ENCODE results near the gene TTPAL. TPM values are rescaled to one million over a fixed set of nuclear protein-coding genes. Genes with fewer than 3 reads are reported as not detected.

Gene TTPAL
- polyA plus RNA-seq, 1 donor, result 4.1 TPM

DNA sequence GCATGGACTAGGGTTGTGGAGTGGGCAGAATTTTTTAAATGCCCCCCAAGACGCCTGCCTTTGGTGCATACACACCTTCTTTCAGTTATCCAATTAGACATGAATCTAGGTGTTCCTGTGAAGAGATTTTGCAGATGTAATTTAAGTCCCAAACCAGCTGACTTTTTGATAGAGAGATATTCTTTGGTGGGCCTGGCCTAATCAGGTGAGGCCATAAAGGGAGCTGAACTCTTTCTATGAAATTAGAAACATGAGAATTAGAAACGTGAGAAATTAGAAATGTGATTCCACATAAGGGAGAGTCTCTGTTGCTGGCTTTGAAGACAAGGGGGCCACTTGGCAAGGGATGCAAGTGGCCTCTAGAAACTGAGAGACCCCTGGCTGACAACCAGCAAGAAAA is 36.4 kb upstream of the TTPAL start:
- DNase-seq (ENCODE audit: low read depth), result no peak

DNA sequence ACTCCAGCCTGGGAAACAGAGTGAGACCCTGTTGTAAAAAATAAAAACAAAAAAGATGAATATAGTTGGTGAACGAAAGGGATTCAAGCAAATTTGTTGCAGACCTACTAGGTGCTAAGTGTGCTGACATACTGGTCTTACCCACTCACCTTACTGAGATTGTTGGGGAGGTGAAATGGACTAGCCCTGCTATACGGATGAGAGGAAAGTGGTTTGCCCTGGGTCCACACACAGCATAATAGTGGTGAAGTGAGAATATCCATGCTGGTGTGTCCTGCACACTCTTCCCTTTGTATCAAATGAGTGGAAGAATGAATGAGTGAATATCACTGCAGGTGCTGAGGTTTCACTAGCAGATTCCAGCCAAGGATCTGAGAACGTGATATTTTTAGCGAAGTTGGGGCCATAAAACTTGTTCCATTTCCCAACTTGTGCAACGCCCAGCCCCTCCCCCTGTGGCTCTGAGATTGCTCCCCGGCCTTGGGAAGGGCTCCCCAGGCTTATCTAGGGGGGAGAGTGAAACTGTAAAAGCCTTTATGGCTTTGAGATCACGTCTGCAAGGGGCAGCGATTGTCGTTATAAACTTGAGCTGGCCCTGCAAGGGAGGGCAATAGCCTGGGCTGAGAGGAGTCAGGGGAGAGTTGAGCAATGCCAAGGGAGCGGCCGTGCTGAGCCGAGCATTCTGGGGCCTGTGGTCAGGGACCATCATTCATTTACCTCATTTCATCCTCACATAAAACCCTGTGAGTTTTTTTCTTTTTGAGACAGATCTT is 33.2 kb upstream of the TTPAL start:
- DNase-seq (ENCODE audit: low read depth), result no peak

DNA sequence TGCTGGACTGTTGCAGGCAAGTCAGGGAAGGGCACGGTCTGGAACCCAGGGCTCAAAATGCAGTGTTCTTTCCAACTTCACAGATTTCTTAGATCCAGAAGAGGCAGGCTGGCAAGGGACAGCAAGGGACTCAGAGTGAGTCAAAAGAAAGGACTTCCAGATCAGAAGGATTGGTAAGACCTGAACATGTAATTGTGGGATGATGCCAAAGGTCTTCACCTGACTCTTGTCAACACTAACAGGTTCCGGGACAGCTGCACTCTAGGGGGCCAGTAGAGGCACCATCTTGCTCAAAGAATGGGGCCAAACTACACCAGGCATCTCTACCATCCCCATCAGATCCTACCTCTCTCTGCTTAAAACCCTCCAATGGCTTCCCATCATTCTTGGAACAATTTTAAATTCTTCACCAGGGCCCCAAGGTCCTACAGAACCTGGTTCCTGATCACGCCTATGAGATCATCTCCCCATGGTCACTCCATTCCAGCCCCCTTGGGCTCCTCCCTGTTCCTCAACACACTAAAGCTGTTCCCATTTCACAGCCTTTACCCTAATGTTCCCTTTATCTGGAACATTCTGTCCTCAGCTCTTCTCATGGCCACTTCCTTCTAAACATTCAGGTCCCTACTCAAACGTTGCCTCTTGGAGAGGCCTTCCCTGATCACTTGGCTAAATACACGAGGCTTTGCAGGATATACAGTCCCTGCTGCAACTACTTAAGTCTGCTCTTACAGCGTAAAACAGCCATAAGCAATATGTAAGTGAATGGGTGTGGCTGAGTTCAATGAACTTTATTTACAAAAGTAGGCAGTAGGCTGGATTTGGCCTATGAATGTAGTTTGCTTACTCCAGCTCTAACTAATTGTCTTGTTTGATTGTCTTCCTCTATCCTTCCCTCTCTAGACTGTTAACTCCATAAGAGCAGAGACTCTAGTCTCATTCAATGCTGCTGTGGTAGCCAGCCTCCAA is 29.6 kb upstream of the TTPAL start:
- no peak for DNase-seq (ENCODE audit: low read depth)

DNA sequence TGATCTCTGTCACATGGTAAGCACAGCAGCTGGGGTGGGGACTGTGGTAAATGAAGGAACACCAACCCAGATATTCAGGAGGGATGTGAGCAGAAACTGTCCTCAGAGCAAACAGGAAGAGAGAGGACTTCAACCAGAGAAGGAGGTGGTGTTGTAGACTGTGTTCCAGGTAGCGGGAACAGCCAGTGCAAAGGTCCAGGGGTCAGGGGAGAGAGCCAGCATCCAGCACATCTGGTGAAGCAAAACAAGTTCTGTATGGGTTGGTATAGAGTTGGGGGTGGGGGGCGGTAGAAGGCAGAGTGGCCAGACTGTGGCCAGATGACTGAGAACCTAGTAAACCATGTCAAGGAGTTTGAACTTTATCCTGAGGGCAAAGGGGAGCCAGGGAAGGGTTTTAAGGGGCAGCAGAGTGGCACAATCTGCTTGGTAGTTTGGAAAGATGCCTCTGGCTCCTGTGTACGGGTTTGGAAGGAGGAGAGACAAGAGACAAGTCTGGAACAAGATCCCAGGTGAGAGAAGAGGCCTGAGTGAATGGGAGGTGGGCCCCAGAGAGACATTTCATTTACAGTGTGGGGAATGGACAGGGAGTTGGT is 27.8 kb upstream of the TTPAL start:
- DNase-seq (ENCODE audit: low read depth), result no peak

DNA sequence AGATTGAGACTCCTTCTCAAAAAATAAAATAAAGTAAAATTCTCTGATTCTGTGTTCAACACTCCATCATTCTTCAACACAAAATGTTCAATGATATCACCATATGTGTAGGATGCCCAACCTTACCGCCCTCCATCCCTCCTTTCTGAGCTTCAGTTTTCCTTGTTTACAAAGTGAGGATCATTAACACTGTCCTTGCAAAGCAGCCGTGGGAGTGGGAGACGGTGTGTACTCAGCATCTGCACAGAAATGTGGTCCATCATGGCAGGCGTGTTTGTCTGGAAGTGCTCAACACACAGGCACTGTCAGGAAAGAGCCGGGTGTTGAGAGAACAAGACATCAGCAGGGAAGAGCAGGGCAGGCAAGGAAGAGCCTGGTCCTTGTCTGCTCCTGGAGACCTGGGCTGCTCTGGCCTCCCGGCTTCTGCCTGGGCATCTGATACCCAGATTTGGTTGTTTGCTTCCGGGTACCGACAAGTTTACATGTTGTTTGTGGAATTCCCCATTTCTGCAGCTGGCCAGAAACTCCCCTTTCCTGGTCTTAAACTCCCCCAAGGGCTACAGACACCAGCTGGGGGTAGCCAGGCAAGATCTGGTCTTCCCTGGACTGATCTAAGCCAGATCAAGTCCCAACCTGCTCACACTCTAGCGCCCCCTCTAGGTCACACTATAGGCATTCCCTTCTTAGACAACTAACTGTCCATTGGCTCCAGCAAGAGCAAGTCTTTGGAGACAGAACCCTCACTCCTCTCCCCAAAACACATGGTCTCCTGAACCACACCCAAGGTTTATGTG is 26.7 kb upstream of the TTPAL start:
- DNase-seq (ENCODE audit: low read depth), result no peak

DNA sequence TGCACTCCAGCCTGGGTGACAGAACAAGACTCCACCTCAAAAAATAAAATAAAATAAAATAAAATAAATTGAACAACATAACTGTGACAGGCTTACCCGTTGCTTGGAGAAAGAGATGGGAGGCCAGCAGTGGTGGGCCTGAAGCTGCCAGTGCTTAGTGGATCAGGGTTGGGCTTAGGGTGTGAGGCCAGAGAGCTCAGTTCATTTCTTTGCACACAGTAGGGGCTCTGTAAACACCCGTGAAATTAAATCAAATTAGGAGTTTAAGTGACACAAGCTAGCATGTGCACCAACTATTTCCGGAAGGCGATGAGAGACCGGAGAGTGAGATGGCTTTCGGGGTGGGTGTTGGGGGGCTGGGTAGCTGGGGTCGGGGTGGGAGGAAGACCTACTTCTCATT is 25.8 kb upstream of the TTPAL start:
- DNase-seq (ENCODE audit: low read depth), result no peak

DNA sequence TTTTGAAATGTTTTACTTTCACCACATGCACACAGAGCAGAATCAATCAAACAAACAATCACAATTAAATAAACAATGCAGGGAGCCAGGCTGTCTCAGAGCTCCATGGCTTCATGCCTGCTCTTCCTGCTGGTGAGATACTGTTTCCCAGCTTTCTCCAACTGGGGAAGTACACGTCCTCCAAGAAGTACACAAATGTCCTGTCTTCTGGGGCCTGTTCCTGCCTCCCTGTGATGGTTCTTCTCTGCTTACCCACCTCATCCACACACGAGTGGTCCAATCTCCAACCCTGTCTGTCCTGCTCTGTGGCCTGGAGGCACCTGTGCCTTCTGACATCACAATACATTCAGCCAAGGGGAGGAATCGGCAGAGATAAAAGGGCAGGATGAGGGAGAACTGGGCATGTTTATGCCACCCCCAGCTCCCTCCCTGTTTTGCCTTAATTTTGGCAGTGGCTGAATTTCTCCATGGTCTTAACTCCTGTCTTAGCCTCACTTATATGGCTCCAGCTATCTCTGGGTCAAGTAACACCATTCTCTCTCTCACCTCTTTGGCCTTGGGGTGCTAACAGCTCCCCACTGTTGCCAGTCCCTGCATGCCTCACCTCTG is 25.3 kb upstream of the TTPAL start:
- no peak for DNase-seq (ENCODE audit: low read depth)

DNA sequence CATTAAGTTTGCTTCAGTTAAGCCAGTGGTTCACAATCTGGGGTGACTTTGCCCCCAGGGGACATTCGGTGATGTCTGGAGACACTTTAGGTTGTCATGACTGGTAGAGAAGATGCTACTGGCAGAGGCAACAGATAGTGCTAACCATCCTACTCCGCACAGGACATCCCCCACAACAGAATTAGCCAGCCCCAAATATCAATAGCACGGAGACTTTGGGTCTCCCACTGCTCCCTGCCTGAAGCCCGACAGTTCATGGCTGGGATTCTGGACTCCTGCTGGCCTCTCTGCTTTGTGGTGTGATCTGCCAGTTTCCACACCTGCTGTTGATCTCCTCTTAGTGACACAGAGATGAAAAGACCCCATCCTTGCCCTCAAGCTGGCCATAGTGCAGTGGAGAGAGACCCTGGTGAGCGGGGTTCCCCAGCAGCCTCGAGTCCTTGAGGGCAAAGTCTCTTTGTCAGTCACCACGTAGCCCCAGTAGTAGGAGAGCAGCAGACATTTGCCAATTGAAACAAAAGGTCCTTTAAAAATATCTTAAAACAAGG is 24.7 kb upstream of the TTPAL start:
- DNase-seq (ENCODE audit: low read depth), result no peak

DNA sequence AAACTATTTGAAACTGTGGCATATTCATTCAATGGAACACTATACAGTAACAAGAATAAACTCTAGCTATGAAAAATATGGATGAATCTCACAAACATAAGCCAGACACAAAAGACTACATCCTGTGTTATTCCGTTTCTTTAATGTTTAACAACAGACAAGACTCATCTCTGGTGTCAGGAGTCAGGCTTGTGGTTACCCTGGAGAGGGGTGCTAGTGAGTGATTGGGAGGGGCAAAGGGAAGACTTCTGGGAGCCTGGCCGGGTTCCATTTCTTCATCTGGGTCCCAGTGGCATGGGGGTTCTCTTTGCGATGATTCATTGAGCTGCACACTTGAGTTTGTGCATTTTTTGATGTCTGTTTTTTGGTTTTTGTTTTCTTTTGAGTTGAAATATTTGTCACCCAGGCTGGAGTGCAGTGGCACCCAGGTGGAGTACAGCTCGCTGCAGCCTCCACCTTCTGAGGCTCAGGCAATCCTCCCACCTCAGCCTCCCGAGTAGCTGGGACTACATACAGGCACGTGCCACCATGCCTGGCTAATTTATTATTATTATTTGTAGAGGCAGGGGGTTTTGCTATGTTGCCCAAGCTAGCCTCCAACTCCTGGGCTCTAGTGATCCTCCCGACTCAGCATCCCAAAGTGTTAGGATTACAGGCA is 21.2 kb upstream of the TTPAL start:
- no peak for DNase-seq (ENCODE audit: low read depth)

DNA sequence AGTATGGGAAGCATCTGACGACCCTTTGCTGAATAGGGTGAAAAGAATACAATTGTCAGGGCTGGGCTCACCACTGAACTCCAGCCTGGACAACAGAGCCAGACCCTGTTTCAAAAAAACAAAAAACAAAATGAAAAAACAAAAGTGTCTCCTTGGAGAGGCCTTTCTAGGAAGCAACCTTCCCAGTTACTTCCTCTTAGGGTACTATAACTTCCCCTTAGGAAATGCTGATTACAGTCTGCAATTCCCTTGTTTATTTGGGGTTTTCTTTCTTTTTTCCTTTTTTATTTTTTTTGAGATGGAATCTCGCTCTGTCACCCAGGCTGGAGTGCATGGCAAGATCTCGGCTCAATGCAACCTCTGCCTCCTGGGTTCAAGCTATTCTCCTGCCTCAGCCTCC is 20.5 kb upstream of the TTPAL start:
- no peak for DNase-seq (ENCODE audit: low read depth)

DNA sequence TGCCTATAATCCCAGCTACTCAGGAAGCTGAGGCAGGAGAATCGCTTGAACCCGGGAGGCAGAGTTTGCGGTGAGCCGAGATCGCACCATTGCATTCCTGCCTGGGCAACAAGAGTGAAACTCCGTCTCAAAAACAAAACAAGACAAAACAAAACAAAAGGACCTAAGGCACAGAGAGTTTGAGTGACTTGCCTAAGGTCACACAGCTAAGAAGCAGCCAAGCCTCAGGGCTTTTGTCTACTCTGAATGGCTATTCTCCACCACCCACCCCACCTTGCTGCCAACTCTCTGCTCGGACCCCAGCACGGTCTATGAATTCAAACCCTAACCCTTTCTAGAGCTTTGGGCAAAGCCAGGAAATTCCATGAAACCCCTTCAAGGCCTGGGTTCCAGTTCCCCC is 19.1 kb upstream of the TTPAL start:
- DNase-seq (ENCODE audit: low read depth), result no peak

DNA sequence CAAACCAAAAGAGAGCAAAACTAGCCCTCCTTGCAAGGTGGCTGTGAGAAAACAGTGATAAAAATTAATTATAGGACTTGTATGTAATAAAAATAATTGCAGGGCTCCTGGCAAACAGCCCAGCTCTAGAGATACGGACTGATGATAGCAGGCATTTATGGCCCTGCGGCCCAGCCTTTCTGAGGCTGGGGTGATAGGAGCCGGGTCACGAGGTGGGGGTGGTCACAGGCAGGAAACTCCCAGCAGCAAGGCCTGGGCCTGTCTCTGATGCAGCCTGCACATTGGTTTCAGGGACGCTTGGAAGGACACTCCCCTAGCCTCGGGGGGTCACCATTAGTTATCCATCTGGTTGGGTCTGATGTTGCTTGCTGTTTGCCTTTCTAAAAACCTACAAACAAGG is 18.7 kb upstream of the TTPAL start:
- DNase-seq (ENCODE audit: low read depth), result no peak

DNA sequence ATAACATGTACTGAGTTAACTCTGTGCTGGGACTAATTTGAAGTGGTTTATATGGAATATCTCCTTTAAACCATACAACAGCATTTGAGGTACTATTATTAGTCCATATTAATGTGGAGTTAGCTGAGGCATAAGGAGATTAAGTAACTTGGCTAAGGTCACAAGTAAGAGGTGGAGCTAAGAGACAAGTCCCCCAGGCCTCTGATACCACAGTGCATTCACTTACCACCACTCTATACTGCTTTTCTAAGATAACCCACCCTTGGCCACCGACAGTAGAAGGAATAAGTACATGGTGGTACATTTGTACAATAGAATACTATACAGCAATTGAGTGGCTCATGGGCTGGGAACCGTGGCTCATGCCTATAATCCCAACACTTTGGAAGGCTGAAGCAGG is 16.4 kb upstream of the TTPAL start:
- no peak for DNase-seq (ENCODE audit: low read depth)

DNA sequence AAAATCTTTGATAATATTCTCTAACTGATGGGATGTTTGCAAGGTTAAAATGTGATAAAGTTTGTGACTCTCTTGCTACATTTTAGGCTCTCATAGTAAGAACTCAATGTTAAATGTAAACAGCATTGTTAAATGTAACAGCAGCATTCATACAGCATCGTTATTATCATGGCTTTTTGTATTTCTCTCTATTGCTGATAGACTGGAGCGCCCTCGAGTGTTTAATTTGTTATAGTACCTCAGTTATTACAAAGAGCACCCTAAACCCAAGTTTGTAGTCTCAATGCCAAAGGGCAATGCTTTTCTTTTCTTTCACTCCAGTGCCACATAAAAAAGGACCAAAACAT is 14.9 kb upstream of the TTPAL start:
- DNase-seq (ENCODE audit: low read depth), result no peak

DNA sequence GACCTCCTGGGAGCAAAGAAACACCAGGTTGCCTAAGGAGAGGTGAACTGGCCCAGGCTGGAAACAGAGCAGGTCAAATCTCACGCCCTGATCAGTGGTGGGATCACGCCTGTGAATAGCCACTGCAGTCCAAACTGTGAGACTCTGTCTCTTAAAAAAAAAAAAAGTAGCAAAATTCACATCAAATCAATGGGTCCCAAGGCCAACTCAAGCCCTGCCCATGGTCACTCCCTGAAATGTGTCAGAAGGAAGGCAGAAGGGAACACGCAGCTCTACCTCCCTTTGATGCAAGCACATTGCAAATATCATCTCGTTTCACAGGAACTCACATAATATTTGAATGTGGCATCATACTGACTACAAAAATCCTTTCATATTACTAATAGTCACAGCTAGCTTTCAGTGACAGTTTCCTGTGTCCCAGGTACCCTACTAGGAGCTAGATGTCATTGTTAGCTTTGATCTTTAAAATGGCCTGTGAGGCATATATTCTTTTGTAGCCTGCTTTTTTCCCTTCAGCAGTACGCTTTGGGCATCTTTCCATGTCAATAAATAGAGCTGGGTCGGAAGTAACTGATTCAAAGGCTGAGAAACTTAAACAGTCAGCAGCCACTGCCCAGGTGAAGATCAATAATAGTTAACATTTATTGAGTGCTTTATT is 14.4 kb upstream of the TTPAL start:
- no peak for DNase-seq (ENCODE audit: low read depth)

DNA sequence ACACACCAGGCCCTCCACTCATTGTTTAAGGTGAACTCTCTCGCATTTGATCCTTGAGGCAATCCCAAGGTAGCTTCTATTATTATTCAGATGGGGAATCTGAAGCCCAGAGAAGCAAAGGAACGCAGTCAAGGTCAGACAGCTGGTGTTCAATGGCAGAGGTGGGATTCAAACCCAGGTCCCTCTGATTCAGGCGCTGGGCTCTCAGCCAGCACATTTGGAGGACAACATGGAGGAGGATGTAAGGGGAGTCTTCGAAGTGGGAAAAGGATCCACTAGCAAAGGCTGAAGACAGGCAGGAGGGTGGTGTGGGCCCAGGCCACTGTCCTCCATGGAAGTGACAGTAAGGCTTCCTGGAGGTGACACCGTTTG is 13.9 kb upstream of the TTPAL start:
- no peak for DNase-seq (ENCODE audit: low read depth)

DNA sequence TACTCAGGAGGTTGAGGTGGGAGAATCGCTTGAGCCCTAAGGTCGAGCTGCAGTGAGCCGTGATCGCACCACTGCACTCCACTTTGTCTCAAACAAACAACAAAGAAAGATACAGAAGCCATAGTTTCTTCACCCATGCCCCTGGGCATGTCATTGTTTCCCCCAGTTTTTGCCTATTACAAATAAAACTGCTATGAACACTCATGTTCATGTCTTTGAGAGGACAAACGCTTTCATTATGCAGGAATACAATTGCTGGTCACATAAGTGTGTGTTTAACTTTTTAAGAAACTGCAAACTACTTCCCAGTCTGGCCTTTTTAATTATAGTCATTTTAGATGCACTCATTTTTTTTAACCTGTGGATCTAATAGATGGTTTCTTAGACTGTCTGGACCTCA is 12.2 kb upstream of the TTPAL start:
- DNase-seq (ENCODE audit: low read depth), result no peak

DNA sequence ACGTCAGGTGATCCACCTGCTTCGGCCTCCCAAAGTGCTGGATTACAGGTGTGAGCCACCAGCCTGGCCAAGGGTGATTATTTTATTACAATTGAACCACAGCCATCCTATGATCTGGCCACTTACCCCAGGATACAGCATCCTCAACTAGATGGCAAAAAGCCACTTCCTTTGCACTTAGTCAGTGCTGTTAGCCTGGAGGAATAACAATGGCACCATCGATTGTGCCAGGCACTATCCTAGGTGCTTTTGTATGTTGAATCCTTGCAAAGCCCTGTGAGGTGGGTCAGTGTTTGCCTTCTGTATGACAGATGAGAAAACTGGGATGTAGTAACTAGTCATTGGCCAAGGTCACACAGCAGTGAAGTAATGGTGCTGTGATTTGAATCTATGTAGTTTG is 11.2 kb upstream of the TTPAL start:
- no peak for DNase-seq (ENCODE audit: low read depth)

DNA sequence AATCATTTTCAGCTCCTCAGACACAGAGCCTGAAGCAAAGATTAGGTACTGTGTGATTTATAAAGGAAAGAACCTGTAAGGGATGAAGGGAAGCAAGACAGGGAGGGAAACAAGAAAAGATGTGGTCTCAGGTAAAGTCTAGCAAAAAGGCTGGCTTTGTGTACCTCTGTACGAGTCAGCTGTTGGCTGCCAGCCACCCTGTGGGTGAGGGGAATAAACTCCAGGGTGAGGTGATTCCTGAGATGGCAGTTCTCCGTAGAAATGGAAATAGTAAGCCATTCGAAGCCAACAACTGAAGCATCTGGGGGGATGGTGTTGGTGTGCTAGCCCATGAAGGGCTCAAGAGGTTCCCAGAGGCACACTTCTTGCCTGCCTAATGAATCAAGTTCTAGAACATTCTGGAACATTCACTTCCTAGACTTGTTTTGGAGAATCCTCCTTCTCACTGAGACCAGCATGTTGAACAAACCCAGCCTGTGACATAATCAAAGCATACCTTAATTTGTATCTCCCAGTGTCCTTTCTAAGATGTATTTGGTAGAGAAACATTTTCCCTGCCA is 10.6 kb upstream of the TTPAL start:
- DNase-seq (ENCODE audit: low read depth), result no peak

All from forelimb muscle (tissue), 1 donor.